Heart left ventricle (tissue), 16 donors: ENCODE data around the gene PYGB. TPM values are rescaled to one million over a fixed set of nuclear protein-coding genes. Genes with fewer than 3 reads are reported as not detected.
A peak's percentile ranks its signal among the peaks of the same experiment; 100 is the strongest.
"Not testable (repeated sequence)": the region's sequence is repeated elsewhere in the genome, so short reads cannot be mapped to it uniquely, and the experiment has no call there.

Experiments
- ATAC-seq, 4 donors: fragments of 200-7000 bp; cut with Tn5 transposase; one replicate each; pipeline ENCODE4 v1.9.1; 2020 to 2022; ENCODE audit warnings: moderate library complexity in 4 of 4, mild to moderate bottlenecking in 3 of 4, moderate number of reproducible peaks in 1 of 4
- DNase-seq, 5 donors: peaks; one replicate each; pipeline ENCODE4 v3.0.0-alpha.2; 2020
- H3K27ac ChIP-seq, 12 donors: fragments of 200-600 bp; sonication (generic) in 4 of 12; one replicate each; pipeline versions ENCODE4 v1.5.0 to v1.8.0; 2016 to 2022; ENCODE audit warnings: mild to moderate bottlenecking in 2 of 12
- H3K27me3 ChIP-seq, 9 donors: fragments of 200-600 bp; sonication (generic) in 2 of 9; one replicate each; pipeline versions ENCODE4 v1.5.1 to v1.8.0; 2016 to 2022; ENCODE audit warnings: mild to moderate bottlenecking in 3 of 9
- H3K36me3 ChIP-seq, 9 donors: fragments of 200-600 bp; sonication (generic) in 2 of 9; one replicate each; pipeline versions ENCODE4 v1.5.0 to v1.8.0; 2018 to 2022; ENCODE audit warnings: mild to moderate bottlenecking in 2 of 9
- H3K4me1 ChIP-seq, 12 donors: fragments of 200-600 bp; sonication (generic) in 4 of 12; one replicate each; pipeline versions ENCODE4 v1.5.0 to v1.8.0; 2016 to 2022; ENCODE audit warnings: mild to moderate bottlenecking in 3 of 12
- H3K4me3 ChIP-seq, 12 donors: fragments of 200-600 bp; sonication (generic) in 4 of 12; one replicate each; pipeline versions ENCODE4 v1.5.0 to v1.8.0; 2017 to 2022; ENCODE audit warnings: mild to moderate bottlenecking in 9 of 12, moderate library complexity in 4 of 12
- H3K9me3 ChIP-seq, 12 donors: fragments of 200-600 bp; sonication (generic) in 4 of 12; one replicate each; pipeline versions ENCODE4 v1.5.0 to v1.8.0; 2016 to 2022; ENCODE audit warnings: mild to moderate bottlenecking in 1 of 12
- CTCF ChIP-seq, 12 donors: fragments of 200-600 bp; sonication (generic) in 4 of 12; IDR thresholded peaks; one replicate each; pipeline versions ENCODE4 v1.5.0 to v1.8.0; 2018 to 2022; ENCODE audit warnings: antibody characterized with exemption in 12 of 12, mild to moderate bottlenecking in 5 of 12
- POLR2A ChIP-seq, 2 donors: fragments of 450-650 bp; IDR thresholded peaks; one replicate each; pipeline ENCODE4 v1.6.1; 2017; ENCODE audit warnings: antibody characterized with exemption in 2 of 2, mild to moderate bottlenecking in 2 of 2, moderate library complexity in 2 of 2
- WGBS, 4 donors: extraction: QIAGEN DNeasy Blood & Tissue Kit in 2 of 4; methylation state at CpG; one replicate each; pipeline versions ENCODE4 v1.1.5 to v1.1.7; 2013 to 2018; 5-methylcytosine and 5-hydroxymethylcytosine counted together
- intact Hi-C, 10 donors: fragments of 100-400 bp; cut with DNase I; formaldehyde crosslinking; loops; one replicate each; pipeline versions ENCODE4 v1.11.1 to v1.14.2; 2022
- polyA plus RNA-seq, 2 donors: library from polyadenylated mRNA; stranded (reverse); fragments of 200-250 nt; gene quantifications; one replicate each; pipeline ENCODE4 v1.2.3, GENCODE V29; 2013
- total RNA-seq, 9 donors: library from RNA; depleted of rRNA in 2 of 9; stranded (reverse); fragments of >200 nt in 2 of 9; fragmentation: NEBNext Ultra II Directional in 3 of 9; extraction: Animal tissue kit (Norgen Biotek cat#: 25700) in 3 of 9; gene quantifications; one replicate each; pipeline versions ENCODE4 v1.1.0 to v1.2.4, GENCODE V29; 2016 to 2023
- donor health status: ischemic (EF 13 %, LVEDD 7.1; RV severe dilation, severe dysfunction).
- donor health status: healthy with polysubstance abuse.
- donor health status: DM: no; HTN: yes; CAD: no.
- donor health status: DM: no; HTN: no; CAD: no.
- donor health status: ischemic (EF 25% LVEDD 6.9; RV normal size, moderate dysfunction).
- donor health status: ischemic (EF 25% LVEDD 5.7; RV mildly dilated, moderate dysfunction).
- donor health status: healthy.
- donor health status: DM: yes; HTN: yes; CAD: no.
- donor health status: ischemic (EF 35%, LVEDD 5.7; RV mildly dilated, moderate dysfunction).
- donor health status: nonischemic (EF 11% LVEDD 7.7; RV severe dilation, severe dysfunction).
- donor health status: DM: yes; HTN: yes; CAD: no.
- donor health status: PGD.
- donor health status: ischemic (EF 29% LVEDD 5.4; RV normal size, mild dysfunction).
- donor health status: nonischemic (EF 23%, LVEDD 6.1; RV moderate dilation, normal function).

The PYGB gene
- total and polyA plus RNA-seq, 11 donors = 144 to 450 (median 232) TPM

DNA sequence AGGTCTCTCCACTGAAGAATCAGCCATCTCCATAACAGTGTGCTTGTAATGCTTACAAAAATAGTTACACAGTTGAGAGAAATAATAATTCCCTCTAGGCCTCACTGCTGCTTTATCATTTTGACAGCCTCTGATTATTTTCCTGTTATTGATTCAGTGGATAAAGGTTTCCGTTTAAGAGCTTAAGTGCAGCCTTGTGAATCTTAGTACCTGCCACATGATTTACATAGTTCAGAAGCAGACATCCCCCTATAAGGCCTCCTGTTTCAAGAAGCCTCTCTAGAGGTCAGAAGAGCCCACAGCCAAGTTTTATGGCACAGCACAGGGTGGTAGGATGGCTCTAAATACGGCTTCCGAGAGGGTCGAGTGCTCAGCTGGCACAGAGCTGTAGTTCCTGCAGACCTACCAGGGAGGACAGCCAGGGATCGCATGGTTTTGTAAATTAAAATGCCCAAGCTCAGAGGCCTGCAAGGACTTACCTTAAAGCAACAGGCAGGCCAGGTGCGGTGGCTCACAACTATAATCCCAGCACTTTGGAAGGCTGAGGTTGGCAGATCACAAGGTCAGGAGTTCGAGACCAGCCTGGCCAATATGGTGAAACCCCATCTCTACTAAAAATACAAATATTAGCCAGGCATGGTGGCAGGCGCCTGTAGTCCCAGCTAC lies 17.6 kb upstream of the PYGB start:
- intact Hi-C loops = no loop called here
- H3K36me3 ChIP-seq = peaks cover 0 to 11% (median 4%) of the 10 kb centered on the region in 9 donors
- no peaks in the 10 kb centered on the region for H3K27me3 ChIP-seq
- no peak overlapping the region for H3K4me3 ChIP-seq
- peak in 1 of 5 donors; percentile 47 for DNase-seq
- TF ChIP-seq POLR2A (IDR thresholded peaks at IDR 0.05) (no peak), CTCF (IDR thresholded peaks at IDR 0.05) (no peak)
- peak in 3 of 4 donors; percentile 11 to 29 (median 20) for ATAC-seq
- no peaks in the 10 kb centered on the region for H3K9me3 ChIP-seq
- 45 to 64% (median 57%) methylated on average over 7 to 8 of the region's 8 CpGs for WGBS, 4 donors
- H3K27ac ChIP-seq = peak overlapping the region; percentile 15 to 96 (median 86)
- H3K4me1 ChIP-seq = peaks cover 7 to 70% (median 42%) of the 10 kb centered on the region in 12 donors

DNA sequence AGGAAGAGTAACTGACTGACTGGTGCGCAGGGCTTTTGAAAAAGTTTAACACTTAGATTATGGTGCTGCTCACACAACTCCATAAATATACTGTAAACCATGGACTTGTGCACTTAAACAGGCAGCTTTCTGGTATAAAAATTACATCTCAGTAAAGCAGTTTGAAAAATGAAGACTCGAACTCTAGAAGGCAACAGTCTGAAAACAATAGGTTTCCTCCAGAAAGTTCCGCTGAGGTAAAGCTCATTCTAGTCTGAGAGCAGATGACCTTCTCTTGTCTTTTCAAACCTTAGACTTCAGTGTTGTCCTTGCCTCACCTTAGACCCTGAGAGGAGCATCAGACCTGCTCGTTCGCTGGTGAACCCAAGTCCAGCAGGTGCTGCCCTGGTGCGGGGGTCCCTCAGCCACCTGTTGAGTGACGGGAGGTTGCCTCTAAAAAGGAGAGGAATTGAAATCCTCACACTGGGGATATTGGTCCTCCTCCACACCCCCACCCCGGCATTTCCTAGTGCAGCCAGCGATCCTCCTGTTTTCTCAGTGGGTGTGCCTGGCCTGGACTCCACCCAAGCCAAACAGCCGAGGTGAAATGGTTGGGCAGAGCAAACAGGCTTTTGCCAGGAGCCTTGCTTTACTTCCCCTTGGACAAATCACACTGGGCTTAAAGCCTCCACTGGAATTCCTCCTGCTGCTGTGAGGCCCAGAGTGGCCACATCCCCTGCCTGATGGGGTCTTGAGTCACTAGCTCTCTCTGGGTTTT lies 14.7 kb upstream of the PYGB start:
- TF ChIP-seq POLR2A (IDR thresholded peaks at IDR 0.05) (no peak), CTCF (IDR thresholded peaks at IDR 0.05) (no peak)
- H3K4me1 ChIP-seq = peaks cover 1 to 50% (median 26%) of the 10 kb centered on the region in 12 donors
- ATAC-seq (peak in 3 of 4 donors; percentile 40 to 58 (median 42)), DNase-seq (peak in 3 of 5 donors; percentile 66 to 80 (median 77))
- 47 to 62% (median 48%) methylated on average over 10 of the region's 10 CpGs for WGBS, 4 donors
- no peaks in the 10 kb centered on the region for H3K9me3 ChIP-seq
- H3K27ac ChIP-seq = peak overlapping the region in 9 of 12 donors; percentile 6 to 72 (median 35)
- H3K4me3 ChIP-seq = no peak overlapping the region
- no peaks in the 10 kb centered on the region for H3K36me3 ChIP-seq
- intact Hi-C loops = no loop called here
- no peaks in the 10 kb centered on the region for H3K27me3 ChIP-seq

DNA sequence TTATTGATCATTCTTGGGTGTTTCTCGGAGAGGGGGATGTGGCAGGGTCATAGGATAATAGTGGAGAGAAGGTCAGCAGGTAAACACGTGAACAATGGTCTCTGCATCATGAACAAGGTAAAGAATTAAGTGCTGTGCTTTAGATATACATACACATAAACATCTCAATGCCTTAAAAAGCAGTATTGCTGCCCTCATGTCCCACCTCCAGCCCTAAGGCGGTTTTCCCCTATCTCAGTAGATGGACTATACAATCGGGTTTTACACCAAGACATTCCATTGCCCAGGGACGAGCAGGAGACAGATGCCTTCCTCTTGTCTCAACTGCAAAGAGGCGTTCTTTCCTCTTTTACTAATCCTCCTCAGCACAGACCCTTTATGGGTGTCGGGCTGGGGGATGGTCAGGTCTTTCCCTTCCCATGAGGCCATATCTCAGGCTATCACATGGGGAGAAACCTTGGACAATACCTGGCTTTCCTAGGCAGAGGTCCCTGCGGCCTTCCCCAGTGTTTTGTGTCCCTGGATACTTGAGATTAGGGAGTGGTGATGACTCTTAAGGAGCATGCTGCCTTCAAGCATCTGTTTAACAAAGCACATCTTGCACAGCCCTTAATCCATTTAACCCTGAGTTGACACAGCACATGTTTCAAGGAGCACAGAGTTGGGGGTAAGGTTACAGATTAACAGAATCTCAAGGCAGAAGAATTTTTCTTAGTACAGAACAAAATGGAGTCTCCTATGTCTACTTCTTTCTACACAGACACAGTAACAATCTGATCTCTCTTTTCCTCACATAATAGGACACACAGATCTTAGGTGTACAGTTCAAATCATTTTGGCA lies 13.7 kb upstream of the PYGB start:
- DNase-seq, intact Hi-C loops, H3K9me3 ChIP-seq, H3K4me3 ChIP-seq, ATAC-seq, H3K27me3 ChIP-seq, H3K36me3 ChIP-seq: not testable (repeated sequence)
- Histone ChIP-seq H3K4me1 (peaks cover 4 to 51% (median 28%) of the 10 kb centered on the region in 12 donors), H3K27ac (peak overlapping the region in 5 of 12 donors; percentile 7 to 72 (median 61))
- WGBS, 4 donors = 75 to 82% (median 76%) methylated on average over 8 of the region's 8 CpGs

DNA sequence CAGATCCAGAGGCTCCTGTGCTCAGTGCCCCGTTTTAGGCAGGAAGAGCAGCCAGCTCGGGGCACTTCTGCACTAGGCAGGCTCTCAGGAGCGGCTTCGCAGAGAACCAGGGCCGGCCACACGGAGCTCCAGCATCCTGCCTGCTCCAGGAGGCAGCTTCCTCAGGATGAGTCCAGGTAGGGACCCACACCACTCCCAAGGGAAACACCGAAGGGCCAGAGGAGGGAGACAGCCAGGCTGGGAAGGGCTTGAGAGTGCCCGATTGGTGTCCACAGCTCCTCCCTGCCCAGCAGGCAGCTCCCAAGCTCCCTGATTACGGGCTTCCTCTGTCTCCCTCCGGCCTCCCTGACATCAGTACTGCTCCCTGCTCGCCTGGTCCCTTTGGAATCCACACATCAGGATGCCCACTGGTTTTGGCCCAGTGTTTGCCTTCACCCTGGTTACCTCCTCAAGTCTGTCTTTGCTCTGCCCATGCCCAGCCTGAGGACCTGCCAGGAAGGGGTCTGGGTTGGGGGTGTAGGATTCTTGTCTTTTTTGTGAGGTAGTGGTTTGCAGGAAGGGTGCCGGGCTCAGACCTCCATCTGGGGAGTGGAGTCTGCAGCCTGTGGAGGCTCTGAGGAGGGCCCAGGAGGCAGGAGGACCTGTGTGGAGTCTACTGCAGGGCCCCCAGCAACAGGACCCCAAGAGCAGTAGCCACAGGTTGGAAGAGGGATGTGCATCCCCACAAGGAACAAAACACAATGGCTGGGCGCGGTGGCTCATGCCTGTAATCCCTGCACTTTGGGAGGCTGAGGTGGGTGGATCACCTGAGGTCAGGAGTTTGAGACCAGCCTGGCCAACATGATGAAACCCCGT lies 11.2 kb upstream of the PYGB start:
- DNase-seq (no peak), ATAC-seq (no peak)
- Histone ChIP-seq H3K4me1 (peaks cover 4 to 32% (median 20%) of the 10 kb centered on the region in 12 donors), H3K27ac (no peak overlapping the region), H3K4me3 (no peak overlapping the region), H3K9me3 (no peaks in the 10 kb centered on the region), H3K27me3 (no peaks in the 10 kb centered on the region), H3K36me3 (no peaks in the 10 kb centered on the region)
- 77 to 82% (median 79%) methylated on average over 15 of the region's 15 CpGs for WGBS, 4 donors
- intact Hi-C loops = no loop called here
- TF ChIP-seq POLR2A (IDR thresholded peaks at IDR 0.05) (no peak), CTCF (IDR thresholded peaks at IDR 0.05) (no peak)
